CD14-positive monocyte (primary cell): ENCODE results near the gene LSM14B. TPM values are rescaled to one million over a fixed set of nuclear protein-coding genes. Genes with fewer than 3 reads are reported as not detected.

ENCODE experiments used
- DNase-seq, 3 donors: peaks; one replicate each; pipeline ENCODE4 v3.0.0-alpha.2; 2011 to 2022
- H2AFZ ChIP-seq: 2 replicates; pipeline ENCODE4 v1.6.0; 2012; ENCODE audit warnings: mild to moderate bottlenecking, low read depth, low read length, inconsistent platforms; ENCODE audit not compliant: insufficient read depth, poor library complexity, severe bottlenecking
- H3K27ac ChIP-seq, 2 donors: 1 replicate in 1 of 2; 2 replicates in 1 of 2; pipeline ENCODE4 v1.5.1; 2012 to 2013; ENCODE audit warnings: low read length in 2 of 2, control low read depth in 1 of 2, inconsistent platforms in 1 of 2, low read depth in 1 of 2, mild to moderate bottlenecking in 1 of 2
- H3K27me3 ChIP-seq, 2 donors: one replicate each; pipeline versions ENCODE4 v1.6.0 to v1.6.1; 2011 to 2013; ENCODE audit warnings: low read length in 2 of 2; ENCODE audit not compliant: control insufficient read depth in 2 of 2, insufficient read depth in 2 of 2
- H3K36me3 ChIP-seq, 2 donors: replicated peaks in 1 of 2; 1 replicate in 1 of 2; 2 replicates in 1 of 2; pipeline versions ENCODE4 v1.5.1 to v1.6.1; 2012 to 2013; ENCODE audit warnings: low read length in 2 of 2, control low read depth in 1 of 2, inconsistent platforms in 1 of 2, mild to moderate bottlenecking in 1 of 2; ENCODE audit not compliant: insufficient read depth in 2 of 2, control insufficient read depth in 1 of 2
- H3K4me1 ChIP-seq, 2 donors: 1 replicate in 1 of 2; 2 replicates in 1 of 2; pipeline versions ENCODE4 v1.5.1 to v1.6.1; 2012 to 2013; ENCODE audit warnings: low read length in 2 of 2, control low read depth in 1 of 2, inconsistent platforms in 1 of 2, mild to moderate bottlenecking in 1 of 2, moderate library complexity in 1 of 2; ENCODE audit not compliant: insufficient read depth in 2 of 2, control insufficient read depth in 1 of 2
- H3K4me2 ChIP-seq: replicated peaks from 2 replicates; pipeline ENCODE3; 2012; ENCODE audit warnings: low read length, moderate library complexity, mild to moderate bottlenecking; ENCODE audit not compliant: poor library complexity, severe bottlenecking; ENCODE audit errors: extremely low read depth
- H3K4me3 ChIP-seq, 3 experiments: fragments of 200-600 bp in 1 of 3; sonication (generic) in 1 of 3; replicated peaks in 1 of 3; 1 replicate in 2 of 3; 2 replicates in 1 of 3; pipeline ENCODE4 v1.5.1; 2011 to 2013; ENCODE audit warnings: low read length in 3 of 3, mild to moderate bottlenecking in 3 of 3, control low read depth in 2 of 3, low read depth in 2 of 3, inconsistent platforms in 1 of 3, moderate library complexity in 1 of 3
- H3K79me2 ChIP-seq: 2 replicates; pipeline ENCODE4 v1.6.0; 2012; ENCODE audit warnings: mild to moderate bottlenecking, control low read depth, inconsistent platforms, low read length, moderate library complexity; ENCODE audit not compliant: insufficient read depth
- H3K9ac ChIP-seq: 2 replicates; pipeline ENCODE4 v1.6.0; 2017; ENCODE audit warnings: low read length, mild to moderate bottlenecking; ENCODE audit not compliant: insufficient read depth, poor library complexity, severe bottlenecking
- H3K9me3 ChIP-seq, 2 donors: replicated peaks in 1 of 2; 1 replicate in 1 of 2; 2 replicates in 1 of 2; pipeline versions ENCODE4 v1.5.1 to v1.6.1; 2012 to 2013; ENCODE audit warnings: low read length in 2 of 2, control low read depth in 1 of 2; ENCODE audit not compliant: control insufficient read depth in 1 of 2, insufficient read depth in 1 of 2
- H4K20me1 ChIP-seq: 2 replicates; pipeline ENCODE4 v1.6.0; 2012; ENCODE audit warnings: mild to moderate bottlenecking, low read length, control low read depth, moderate library complexity; ENCODE audit not compliant: insufficient read depth
- H3K27ac Mint-ChIP-seq, 7 donors: one replicate each; pipeline ENCODE4 v1.8.0; 2020; ENCODE audit warnings: mild to moderate bottlenecking in 7 of 7, mixed read lengths in 7 of 7, moderate library complexity in 6 of 7, inconsistent platforms in 2 of 7
- H3K27me3 Mint-ChIP-seq, 3 donors: one replicate each; pipeline ENCODE4 v1.8.0; 2021 to 2022; ENCODE audit warnings: low read depth in 3 of 3, mild to moderate bottlenecking in 3 of 3, mixed read lengths in 3 of 3, moderate library complexity in 3 of 3, inconsistent platforms in 1 of 3
- H3K36me3 Mint-ChIP-seq, 2 donors: one replicate each; pipeline ENCODE4 v1.8.0; 2020; ENCODE audit warnings: mixed read lengths in 2 of 2, inconsistent platforms in 1 of 2, mild to moderate bottlenecking in 1 of 2
- H3K4me1 Mint-ChIP-seq: one replicate; pipeline ENCODE4 v1.8.0; 2020; ENCODE audit warnings: mild to moderate bottlenecking, mixed read lengths
- H3K4me3 Mint-ChIP-seq, 2 donors: one replicate each; pipeline ENCODE4 v1.8.0; 2020; ENCODE audit warnings: mild to moderate bottlenecking in 2 of 2, mixed read lengths in 2 of 2, moderate library complexity in 1 of 2
- H3K9me3 Mint-ChIP-seq, 7 donors: one replicate each; pipeline ENCODE4 v1.8.0; 2020 to 2022; ENCODE audit warnings: mixed read lengths in 7 of 7, mild to moderate bottlenecking in 6 of 7, moderate library complexity in 6 of 7, inconsistent platforms in 2 of 7
- CTCF ChIP-seq: fragments of 200-600 bp; IDR thresholded peaks from one replicate; pipeline ENCODE4 v1.8.0; 2022; ENCODE audit warnings: antibody characterized with exemption, mild to moderate bottlenecking
- WGBS: methylation state at CpG from one replicate; pipeline ENCODE4 v1.1.5; 2013; ENCODE audit warnings: missing lambda C conversion rate; ENCODE audit not compliant: insufficient coverage; 5-methylcytosine and 5-hydroxymethylcytosine counted together
- intact Hi-C, 2 donors: fragments of 100-400 bp; cut with micrococcal nuclease; formaldehyde crosslinking; loops; one replicate each; pipeline versions ENCODE4 v1.15.0 to v1.15.1; 2023
- polyA plus RNA-seq, 3 donors: library from polyadenylated mRNA; depleted of rRNA in 1 of 3; unstranded in 2 of 3; stranded (reverse) in 1 of 3; fragments of 300-500 nt in 2 of 3; fragments of >200 nt in 1 of 3; fragmentation: Illumina TruSeq in 2 of 3; gene quantifications; 1 replicate in 2 of 3; 2 replicates in 1 of 3; pipeline ENCODE4 v1.2.3, GENCODE V29; 2012 to 2021

Gene LSM14B
- polyA plus RNA-seq, 3 donors, result 1.0 to 33.5 (median 1.4) TPM

- no peak for TF ChIP-seq CTCF
- H3K9me3 ChIP-seq, result no peaks in the 10 kb centered on the region
- no peak overlapping the region for H3K9ac ChIP-seq
- H3K27ac ChIP-seq, result no peak overlapping the region
- H3K27ac Mint-ChIP-seq, result no peak overlapping the region
- H3K4me3 Mint-ChIP-seq, result no peak overlapping the region
- H3K4me1 Mint-ChIP-seq, result no peaks in the 10 kb centered on the region
- no peak overlapping the region for H3K4me2 ChIP-seq
- no peak overlapping the region for H2AFZ ChIP-seq
- peaks cover 55 to 88% of the 10 kb centered on the region in 2 donors for H3K36me3 ChIP-seq
- no peak overlapping the region for H3K4me3 ChIP-seq
- 96% methylated on average over 29 of the region's 38 CpGs for WGBS
- H3K79me2 ChIP-seq, result peaks cover 6% of the 10 kb centered on the region
- H3K27me3 ChIP-seq, result no peaks in the 10 kb centered on the region
- H3K4me1 ChIP-seq, result no peaks in the 10 kb centered on the region
- intact Hi-C loops, result no loop called here
- H4K20me1 ChIP-seq, result peaks cover 5% of the 10 kb centered on the region
- peaks cover 53 to 87% of the 10 kb centered on the region in 2 donors for H3K36me3 Mint-ChIP-seq
- peaks cover 0 to 2% (median 0%) of the 10 kb centered on the region in 3 donors for H3K27me3 Mint-ChIP-seq
- DNase-seq, result no peak
- no peaks in the 10 kb centered on the region for H3K9me3 Mint-ChIP-seq
Measured at GRCh38 chr20:62162765-62163484, 40.6 kb downstream of the LSM14B start.

GRCh38 chr20:62163485-62163865 lies 41.2 kb downstream of the LSM14B start:
- no peaks in the 10 kb centered on the region for H3K4me1 ChIP-seq
- H3K27ac ChIP-seq, result no peak overlapping the region
- no peak overlapping the region for H3K4me3 Mint-ChIP-seq
- peaks cover 59 to 88% of the 10 kb centered on the region in 2 donors for H3K36me3 ChIP-seq
- H3K79me2 ChIP-seq, result peaks cover under 1% of the 10 kb centered on the region
- peaks cover 57 to 88% of the 10 kb centered on the region in 2 donors for H3K36me3 Mint-ChIP-seq
- 97% methylated on average over 19 of the region's 25 CpGs for WGBS
- no peak for DNase-seq
- H3K27me3 Mint-ChIP-seq, result peaks cover 0 to 2% (median 0%) of the 10 kb centered on the region in 3 donors
- no peaks in the 10 kb centered on the region for H3K9me3 Mint-ChIP-seq
- peaks cover 2% of the 10 kb centered on the region for H4K20me1 ChIP-seq
- H3K27ac Mint-ChIP-seq, result no peak overlapping the region
- no peak overlapping the region for H3K9ac ChIP-seq
- intact Hi-C loops, result no loop called here
- H3K27me3 ChIP-seq, result no peaks in the 10 kb centered on the region
- H3K4me3 ChIP-seq, result no peak overlapping the region
- no peaks in the 10 kb centered on the region for H3K9me3 ChIP-seq
- no peaks in the 10 kb centered on the region for H3K4me1 Mint-ChIP-seq
- no peak overlapping the region for H3K4me2 ChIP-seq
- no peak overlapping the region for H2AFZ ChIP-seq
- TF ChIP-seq CTCF, result no peak
